Measurements from ENCODE around the gene CNTLN. TPM values are rescaled to one million over a fixed set of nuclear protein-coding genes. Genes with fewer than 3 reads are reported as not detected.

The CNTLN gene
- total RNA-seq, 1 experiment from 2014 or later: 5.1 TPM

DNA sequence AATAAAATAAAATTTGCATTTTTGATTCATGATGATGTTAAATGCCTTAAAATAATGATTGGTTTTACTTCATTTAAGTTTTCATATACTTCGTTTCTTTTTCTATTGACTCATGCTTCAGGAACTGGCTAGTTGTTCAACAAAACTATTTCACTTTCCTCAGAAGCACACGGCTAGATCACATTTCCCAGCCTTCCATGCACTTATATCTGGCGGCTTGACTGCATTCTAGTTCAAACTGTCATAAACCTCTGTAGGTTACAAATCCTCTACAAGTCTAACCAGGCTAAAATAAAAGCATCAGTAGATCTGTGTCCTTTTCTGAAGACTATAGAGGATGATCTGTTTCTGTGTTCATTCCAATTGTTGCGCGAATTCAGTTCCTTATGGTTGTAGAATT, 46.3 kb upstream of the CNTLN start:
- Histone ChIP-seq H3K4me2 (ENCODE audit: low read length) (no peak overlapping the region), H3K9me2 (ENCODE audit: insufficient read depth) (no peaks in the 10 kb centered on the region), H3K79me2 (ENCODE audit: insufficient read depth, low read length) (no peaks in the 10 kb centered on the region), H3K9ac (ENCODE audit: low read length) (no peak overlapping the region), H3K9me3 (ENCODE audit: control insufficient read depth in 1 of 2, insufficient read depth in 1 of 2, low read depth in 1 of 2, low read length in 2 of 2) (no peaks in the 10 kb centered on the region), H3K27ac (ENCODE audit: low read depth, low read length) (no peak overlapping the region), H3K36me3 (ENCODE audit: control insufficient read depth in 1 of 2, insufficient read depth in 2 of 2, low read length in 2 of 2) (no peaks in the 10 kb centered on the region), H3K4me1 (ENCODE audit: control insufficient read depth in 1 of 2, insufficient read depth in 2 of 2, low read length in 2 of 2) (no peaks in the 10 kb centered on the region), H4K20me1 (ENCODE audit: insufficient read depth) (no peaks in the 10 kb centered on the region), H2AFZ (ENCODE audit: low read depth, low read length, poor library complexity, severe bottlenecking) (no peak overlapping the region), H3K4me3 (replicated peaks in 1 of 2; ENCODE audit: low read depth in 1 of 2, low read length in 2 of 2) (no peak overlapping the region), H3K27me3 (ENCODE audit: insufficient read depth, low read length) (no peaks in the 10 kb centered on the region)
- DNase-seq (ENCODE audit: low read depth, low spot score): no peak
- no peak for TF ChIP-seq TCF7L2 (IDR thresholded peaks at IDR 0.05; ENCODE audit: borderline replicate concordance, extremely low read depth, insufficient read depth, insufficient read length)
- TF ChIP-seq ZNF274 (IDR thresholded peaks at IDR 0.05; ENCODE audit: low read depth, low read length): no peak
- no peak for TF ChIP-seq EZH2phosphoT487 (IDR thresholded peaks at IDR 0.05; ENCODE audit: borderline replicate concordance)
- TF ChIP-seq SP1 (IDR thresholded peaks at IDR 0.05; ENCODE audit: low read depth): no peak
- TF ChIP-seq POLR2AphosphoS5 (IDR thresholded peaks at IDR 0.05; ENCODE audit: low read depth, low read length): no peak
- TF ChIP-seq SRF (IDR thresholded peaks at IDR 0.05; ENCODE audit: low read depth): no peak
- TF ChIP-seq, protein P1, sequence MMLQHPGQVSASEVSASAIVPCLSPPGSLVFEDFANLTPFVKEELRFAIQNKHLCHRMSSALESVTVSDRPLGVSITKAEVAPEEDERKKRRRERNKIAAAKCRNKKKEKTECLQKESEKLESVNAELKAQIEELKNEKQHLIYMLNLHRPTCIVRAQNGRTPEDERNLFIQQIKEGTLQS (IDR thresholded peaks at IDR 0.05): no peak
- POLR2A ChIA-PET: no interaction called here
- CTCF ChIA-PET: no interaction called here
- ATAC-seq: no peak
- BruUV-seq (replicated peaks): no TSS peak
- RAD21 ChIA-PET (ENCODE audit: low non-redundant PET in 1 of 2, low total read pairs in 2 of 2, uncharacterized antibody in 2 of 2, unreplicated experiment in 2 of 2): no interaction called here
- intact Hi-C loops (cut with micrococcal nuclease): no loop called here

- intact Hi-C loops (cut with micrococcal nuclease): no loop called here
- H3K4me2 ChIP-seq (ENCODE audit: low read length): no peak overlapping the region
- H4K20me1 ChIP-seq (ENCODE audit: insufficient read depth): no peaks in the 10 kb centered on the region
- no peak overlapping the region for H3K4me3 ChIP-seq (replicated peaks in 1 of 2; ENCODE audit: low read depth in 1 of 2, low read length in 2 of 2)
- no peaks in the 10 kb centered on the region for H3K9me3 ChIP-seq (ENCODE audit: control insufficient read depth in 1 of 2, insufficient read depth in 1 of 2, low read depth in 1 of 2, low read length in 2 of 2)
- ATAC-seq: no peak
- no TSS peak for BruUV-seq (replicated peaks)
- H3K36me3 ChIP-seq (ENCODE audit: control insufficient read depth in 1 of 2, insufficient read depth in 2 of 2, low read length in 2 of 2): no peaks in the 10 kb centered on the region
- POLR2A ChIA-PET: no interaction called here
- H3K9ac ChIP-seq (ENCODE audit: low read length): no peak overlapping the region
- DNase-seq (ENCODE audit: low read depth, low spot score): no peak
- no peaks in the 10 kb centered on the region for H3K79me2 ChIP-seq (ENCODE audit: insufficient read depth, low read length)
- no peak overlapping the region for H3K27ac ChIP-seq (ENCODE audit: low read depth, low read length)
- CTCF ChIA-PET: no interaction called here
- no peaks in the 10 kb centered on the region for H3K27me3 ChIP-seq (ENCODE audit: insufficient read depth, low read length)
- no peaks in the 10 kb centered on the region for H3K9me2 ChIP-seq (ENCODE audit: insufficient read depth)
- RAD21 ChIA-PET (ENCODE audit: low non-redundant PET in 1 of 2, low total read pairs in 2 of 2, uncharacterized antibody in 2 of 2, unreplicated experiment in 2 of 2): no interaction called here
- H2AFZ ChIP-seq (ENCODE audit: low read depth, low read length, poor library complexity, severe bottlenecking): no peak overlapping the region
- H3K4me1 ChIP-seq (ENCODE audit: control insufficient read depth in 1 of 2, insufficient read depth in 2 of 2, low read length in 2 of 2): no peaks in the 10 kb centered on the region
- TF ChIP-seq MAX (IDR thresholded peaks at IDR 0.05) (no peak), ELF1 (IDR thresholded peaks at IDR 0.05; ENCODE audit: borderline replicate concordance, low read depth) (no peak), SIN3A (IDR thresholded peaks at IDR 0.05; ENCODE audit: low read depth) (no peak), POLR2AphosphoS5 (IDR thresholded peaks at IDR 0.05; ENCODE audit: low read depth, low read length) (no peak), RAD21 (IDR thresholded peaks at IDR 0.05; ENCODE audit: low read depth) (no peak), EGR1 (IDR thresholded peaks at IDR 0.05; ENCODE audit: low read depth) (no peak), SP1 (IDR thresholded peaks at IDR 0.05; ENCODE audit: low read depth) (no peak), JUND (IDR thresholded peaks at IDR 0.05) (no peak), CBX3 (IDR thresholded peaks at IDR 0.05; ENCODE audit: low read depth) (no peak), ZFX (IDR thresholded peaks at IDR 0.05) (no peak), EZH2 (IDR thresholded peaks at IDR 0.05) (no peak)
- TF ChIP-seq, protein P2, sequence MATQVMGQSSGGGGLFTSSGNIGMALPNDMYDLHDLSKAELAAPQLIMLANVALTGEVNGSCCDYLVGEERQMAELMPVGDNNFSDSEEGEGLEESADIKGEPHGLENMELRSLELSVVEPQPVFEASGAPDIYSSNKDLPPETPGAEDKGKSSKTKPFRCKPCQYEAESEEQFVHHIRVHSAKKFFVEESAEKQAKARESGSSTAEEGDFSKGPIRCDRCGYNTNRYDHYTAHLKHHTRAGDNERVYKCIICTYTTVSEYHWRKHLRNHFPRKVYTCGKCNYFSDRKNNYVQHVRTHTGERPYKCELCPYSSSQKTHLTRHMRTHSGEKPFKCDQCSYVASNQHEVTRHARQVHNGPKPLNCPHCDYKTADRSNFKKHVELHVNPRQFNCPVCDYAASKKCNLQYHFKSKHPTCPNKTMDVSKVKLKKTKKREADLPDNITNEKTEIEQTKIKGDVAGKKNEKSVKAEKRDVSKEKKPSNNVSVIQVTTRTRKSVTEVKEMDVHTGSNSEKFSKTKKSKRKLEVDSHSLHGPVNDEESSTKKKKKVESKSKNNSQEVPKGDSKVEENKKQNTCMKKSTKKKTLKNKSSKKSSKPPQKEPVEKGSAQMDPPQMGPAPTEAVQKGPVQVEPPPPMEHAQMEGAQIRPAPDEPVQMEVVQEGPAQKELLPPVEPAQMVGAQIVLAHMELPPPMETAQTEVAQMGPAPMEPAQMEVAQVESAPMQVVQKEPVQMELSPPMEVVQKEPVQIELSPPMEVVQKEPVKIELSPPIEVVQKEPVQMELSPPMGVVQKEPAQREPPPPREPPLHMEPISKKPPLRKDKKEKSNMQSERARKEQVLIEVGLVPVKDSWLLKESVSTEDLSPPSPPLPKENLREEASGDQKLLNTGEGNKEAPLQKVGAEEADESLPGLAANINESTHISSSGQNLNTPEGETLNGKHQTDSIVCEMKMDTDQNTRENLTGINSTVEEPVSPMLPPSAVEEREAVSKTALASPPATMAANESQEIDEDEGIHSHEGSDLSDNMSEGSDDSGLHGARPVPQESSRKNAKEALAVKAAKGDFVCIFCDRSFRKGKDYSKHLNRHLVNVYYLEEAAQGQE (IDR thresholded peaks at IDR 0.05; ENCODE audit: low read depth): no peak
- TF ChIP-seq, protein P1 (IDR thresholded peaks at IDR 0.05): no peak
Observed at GRCh38 chr9:17090041-17090440, 44.8 kb upstream of the CNTLN start.

Measured in HCT116 (cell line).